Fibroblast of lung (primary cell): ENCODE results near the gene C20orf96. TPM values are rescaled to one million over a fixed set of nuclear protein-coding genes. Genes with fewer than 3 reads are reported as not detected.

ENCODE experiments used
- DNase-seq, 2 donors: peaks; one replicate each; pipeline versions ENCODE4 v3.0.0 to v3.0.0-alpha.2; 2010; ENCODE audit warnings: low read depth in 2 of 2
- H2AFZ ChIP-seq: 2 replicates; pipeline ENCODE4 v1.5.1; 2012; ENCODE audit warnings: low read length, control low read depth, inconsistent platforms
- H3K27ac ChIP-seq: 2 replicates; pipeline ENCODE4 v1.5.1; 2011; ENCODE audit warnings: low read length, control low read depth; ENCODE audit not compliant: insufficient read depth
- H3K27me3 ChIP-seq: 2 replicates; pipeline ENCODE4 v1.5.1; 2011; ENCODE audit warnings: mild to moderate bottlenecking, low read length; ENCODE audit not compliant: control insufficient read depth, insufficient read depth
- H3K36me3 ChIP-seq: 2 replicates; pipeline ENCODE4 v1.5.1; 2011; ENCODE audit warnings: low read length; ENCODE audit not compliant: control insufficient read depth, insufficient read depth
- H3K4me1 ChIP-seq: 2 replicates; pipeline ENCODE4 v1.5.1; 2011; ENCODE audit warnings: low read length; ENCODE audit not compliant: control insufficient read depth, insufficient read depth; ENCODE audit errors: extremely low read depth
- H3K4me2 ChIP-seq: 2 replicates; pipeline ENCODE4 v1.5.1; 2011; ENCODE audit warnings: low read length, control low read depth; ENCODE audit not compliant: insufficient read depth; ENCODE audit errors: extremely low read depth
- H3K4me3 ChIP-seq, 4 experiments: fragments of 200-600 bp in 1 of 4; sonication (generic) in 1 of 4; replicated peaks in 1 of 4; 2 replicates each; pipeline ENCODE4 v1.5.1; 2011 to 2016; ENCODE audit warnings: low read length in 4 of 4, low read depth in 3 of 4, mild to moderate bottlenecking in 3 of 4, control low read depth in 2 of 4, inconsistent platforms in 1 of 4, mixed read lengths in 1 of 4; ENCODE audit not compliant: insufficient read depth in 1 of 4; ENCODE audit errors: control extremely low read depth in 1 of 4
- H3K79me2 ChIP-seq: 2 replicates; pipeline ENCODE4 v1.5.1; 2012; ENCODE audit warnings: mild to moderate bottlenecking, low read length, inconsistent platforms; ENCODE audit not compliant: control insufficient read depth, insufficient read depth
- H3K9ac ChIP-seq: 2 replicates; pipeline ENCODE4 v1.5.1; 2011; ENCODE audit warnings: mild to moderate bottlenecking, low read length, control low read depth; ENCODE audit not compliant: insufficient read depth
- H3K9me3 ChIP-seq: 2 replicates; pipeline ENCODE4 v1.5.1; 2012; ENCODE audit warnings: low read depth, low read length; ENCODE audit not compliant: control insufficient read depth, insufficient read depth
- H4K20me1 ChIP-seq: 2 replicates; pipeline ENCODE4 v1.5.1; 2011; ENCODE audit warnings: low read length; ENCODE audit not compliant: control insufficient read depth, insufficient read depth; ENCODE audit errors: extremely low read depth
- CTCF ChIP-seq, 2 donors: IDR thresholded peaks in 1 of 2; conservative IDR thresholded peaks in 1 of 2; 1 replicate in 1 of 2; 2 replicates in 1 of 2; pipeline ENCODE4 v1.5.1; 2011 to 2012; ENCODE audit warnings: low read length in 2 of 2, control low read depth in 1 of 2, inconsistent platforms in 1 of 2, low read depth in 1 of 2, mild to moderate bottlenecking in 1 of 2
- EZH2 ChIP-seq: IDR thresholded peaks from 2 replicates; pipeline ENCODE4 v1.5.1; 2012; ENCODE audit warnings: low read length, control low read depth, mild to moderate bottlenecking; ENCODE audit errors: missing control alignments
- polyA plus RNA-seq, 2 donors: library from polyadenylated mRNA; depleted of rRNA in 1 of 2; stranded (reverse) in 1 of 2; unstranded in 1 of 2; fragments of >200 nt; gene quantifications; 2 replicates each; pipeline ENCODE4 v1.2.1, GENCODE V29; 2011 to 2012; ENCODE audit warnings: missing spikeins in 1 of 2
- total RNA-seq: library from RNA; depleted of rRNA; stranded (reverse); fragments of >200 nt; gene quantifications from 2 replicates; pipeline ENCODE4 v1.2.1, GENCODE V29; 2014

The C20orf96 gene
- total and polyA plus RNA-seq, 2 donors (not counting 1 experiment from before 2014, with no cell fraction given): 4.8 to 8.9 TPM

GRCh38 chr20:271528-271927 lies 19.0 kb downstream of the C20orf96 start:
- Histone ChIP-seq H3K4me2 (no peak overlapping the region), H3K9me3 (no peaks in the 10 kb centered on the region), H3K36me3 (no peaks in the 10 kb centered on the region), H3K4me1 (no peaks in the 10 kb centered on the region), H3K4me3 (no peak overlapping the region), H3K27me3 (no peaks in the 10 kb centered on the region), H3K9ac (no peak overlapping the region), H2AFZ (no peak overlapping the region), H4K20me1 (no peaks in the 10 kb centered on the region), H3K27ac (no peak overlapping the region), H3K79me2 (no peaks in the 10 kb centered on the region)
- no peak for TF ChIP-seq EZH2
- no peak for TF ChIP-seq CTCF (conservative IDR thresholded peaks at IDR 0.05 in 1 of 2, IDR thresholded peaks at IDR 0.05 in 1 of 2; ENCODE audit: low read depth in 1 of 2, low read length in 2 of 2)
- no peak for DNase-seq

- Histone ChIP-seq H3K4me3 (no peak overlapping the region), H3K4me2 (no peak overlapping the region), H3K9me3 (no peaks in the 10 kb centered on the region), H3K9ac (no peak overlapping the region), H4K20me1 (no peaks in the 10 kb centered on the region), H3K4me1 (no peaks in the 10 kb centered on the region), H3K36me3 (no peaks in the 10 kb centered on the region), H3K79me2 (no peaks in the 10 kb centered on the region), H3K27me3 (peaks cover 3% of the 10 kb centered on the region), H3K27ac (no peak overlapping the region), H2AFZ (no peak overlapping the region)
- TF ChIP-seq CTCF (conservative IDR thresholded peaks at IDR 0.05 in 1 of 2, IDR thresholded peaks at IDR 0.05 in 1 of 2; ENCODE audit: low read depth in 1 of 2, low read length in 2 of 2) (no peak), EZH2 (no peak)
- no peak for DNase-seq
Measured at GRCh38 chr20:271069-271468, 19.5 kb downstream of the C20orf96 start.

- H2AFZ ChIP-seq: no peak overlapping the region
- H3K27me3 ChIP-seq: peaks cover 3% of the 10 kb centered on the region
- H3K4me3 ChIP-seq: no peak overlapping the region
- H3K79me2 ChIP-seq: no peaks in the 10 kb centered on the region
- no peaks in the 10 kb centered on the region for H3K4me1 ChIP-seq
- no peaks in the 10 kb centered on the region for H4K20me1 ChIP-seq
- no peak overlapping the region for H3K9ac ChIP-seq
- no peak overlapping the region for H3K4me2 ChIP-seq
- TF ChIP-seq CTCF (conservative IDR thresholded peaks at IDR 0.05 in 1 of 2, IDR thresholded peaks at IDR 0.05 in 1 of 2; ENCODE audit: low read depth in 1 of 2, low read length in 2 of 2): no peak
- no peak for TF ChIP-seq EZH2
- H3K27ac ChIP-seq: no peak overlapping the region
- no peaks in the 10 kb centered on the region for H3K36me3 ChIP-seq
- DNase-seq: no peak
- H3K9me3 ChIP-seq: no peaks in the 10 kb centered on the region
Measured at GRCh38 chr20:270517-270916, 20.0 kb downstream of the C20orf96 start.
